Stimulated activated CD8-positive, alpha-beta memory T cell treated with anti-CD3 and anti-CD28 coated beads, Interleukin-12 subunit alpha, Interleukin-12 subunit beta, amount 100 ng/mL, for 4 hours (primary cell): ENCODE results near the gene EML6.

Experiments
- DNase-seq: peaks from one replicate; pipeline ENCODE4 v3.0.0-alpha.2; 2020; ENCODE audit warnings: low read depth

Gene EML6

GRCh38 chr2:54758951-54759350, 35.5 kb downstream of the EML6 start:
- no peak for DNase-seq

- no peak for DNase-seq
Measured at GRCh38 chr2:54760310-54760709, 36.8 kb downstream of the EML6 start.

DNA sequence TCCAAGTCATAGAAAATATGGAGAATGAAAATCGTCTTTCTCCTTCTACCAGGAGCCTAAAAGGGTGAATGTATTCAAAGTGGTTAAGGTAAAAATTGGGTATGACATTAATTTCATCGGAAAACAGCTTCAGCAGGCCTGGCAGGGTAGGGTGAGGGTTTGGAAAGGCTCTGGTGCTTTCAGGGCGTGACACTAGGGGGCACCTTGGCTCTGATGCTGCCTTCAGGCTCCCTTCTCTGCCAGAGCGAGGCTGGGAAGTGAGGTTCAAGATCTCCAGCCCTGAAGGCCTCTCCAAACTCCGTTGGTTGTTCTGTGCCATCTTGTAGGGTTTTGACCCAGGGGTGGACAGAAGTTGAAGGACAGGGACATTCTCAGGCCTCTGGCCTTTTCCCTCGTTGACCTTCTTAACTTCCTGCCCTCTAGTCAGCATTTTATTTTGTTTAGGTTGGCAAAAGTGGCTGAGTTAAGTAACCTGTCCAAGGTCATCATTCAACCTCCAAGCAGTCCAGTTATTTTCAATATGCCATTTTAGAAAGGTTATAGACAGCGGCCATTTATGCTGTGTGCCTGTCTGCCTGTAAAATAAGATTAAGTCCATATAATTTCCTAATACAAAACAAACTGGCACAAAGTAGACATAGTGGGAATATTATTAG, 40.3 kb downstream of the EML6 start:
- no peak for DNase-seq

- DNase-seq, result no peak
Measured at GRCh38 chr2:54767921-54768320, 44.5 kb downstream of the EML6 start.

- no peak for DNase-seq
Measured at GRCh38 chr2:54768772-54769428, 45.4 kb downstream of the EML6 start.

- DNase-seq, result no peak
Measured at GRCh38 chr2:54770211-54770610, 46.7 kb downstream of the EML6 start.

DNA sequence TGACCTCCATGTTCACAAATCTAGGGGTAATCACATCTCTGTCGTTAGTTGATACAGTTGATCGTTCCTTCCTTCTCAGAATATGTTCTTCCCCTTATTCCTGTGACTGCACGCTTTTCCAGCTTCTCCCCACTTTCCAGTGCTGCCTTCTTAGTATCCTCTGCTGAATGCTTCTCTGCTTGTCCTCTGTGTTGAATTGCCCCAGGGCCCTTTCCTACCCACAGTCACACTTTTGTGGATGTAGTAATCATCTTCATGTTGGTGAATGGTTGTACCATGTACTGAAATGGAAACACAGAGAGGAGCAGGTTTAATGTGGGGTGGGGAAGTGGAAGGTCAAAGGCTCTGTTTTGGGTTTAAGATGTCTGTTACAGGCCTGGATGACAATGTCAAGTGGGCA, 47.2 kb downstream of the EML6 start:
- DNase-seq, result no peak

DNA sequence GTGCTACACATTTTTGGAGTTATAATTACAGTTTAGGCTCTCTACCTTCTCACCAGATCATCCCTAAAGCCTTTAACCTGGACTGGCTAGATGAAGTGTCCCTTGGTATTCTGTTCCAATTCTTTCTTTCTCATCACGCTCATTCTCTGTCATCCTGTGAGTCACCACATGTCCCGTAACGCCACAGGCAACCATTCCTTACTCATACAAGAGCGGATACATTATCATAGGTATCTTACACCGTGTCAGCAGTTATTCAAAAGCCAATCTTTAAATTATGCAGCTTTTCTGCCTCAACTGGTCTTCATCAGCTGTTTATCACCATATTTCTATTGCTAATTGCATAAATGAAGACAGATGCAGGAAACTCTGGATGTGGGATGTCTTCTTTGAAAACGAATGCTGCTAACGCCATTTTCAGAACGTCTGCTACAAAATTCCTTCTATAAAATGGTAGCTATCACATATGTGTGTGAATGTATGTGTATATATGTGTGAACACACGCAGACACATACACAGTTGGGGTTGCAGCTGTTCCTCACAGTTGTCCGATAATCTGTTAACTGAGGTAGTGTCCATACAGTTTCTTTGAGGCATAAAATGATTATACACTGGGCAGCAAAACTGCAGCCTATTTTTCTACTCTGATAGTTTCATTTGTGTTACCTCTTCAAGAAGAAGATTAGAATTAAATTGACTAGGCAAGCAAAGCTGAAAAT, 47.9 kb downstream of the EML6 start:
- no peak for DNase-seq

DNA sequence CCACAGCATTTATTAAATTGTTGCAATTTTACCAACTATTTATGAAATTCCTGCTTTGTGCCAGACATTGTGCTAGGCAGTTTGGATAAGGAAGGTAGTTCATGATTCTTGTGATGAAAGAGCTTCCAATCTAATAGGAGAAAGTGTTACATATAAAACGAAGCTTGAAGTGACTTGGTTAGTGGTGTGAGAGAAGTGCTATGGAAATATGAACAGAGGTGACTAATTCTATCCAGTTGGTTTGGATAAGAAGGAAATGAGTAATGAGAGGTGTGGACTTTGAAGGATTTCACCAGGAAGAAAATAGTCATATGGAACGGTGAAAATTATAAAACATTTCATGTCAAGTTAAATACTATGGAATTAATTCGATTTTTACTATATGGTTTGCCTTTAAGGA, 48.6 kb downstream of the EML6 start:
- DNase-seq, result no peak

DNA sequence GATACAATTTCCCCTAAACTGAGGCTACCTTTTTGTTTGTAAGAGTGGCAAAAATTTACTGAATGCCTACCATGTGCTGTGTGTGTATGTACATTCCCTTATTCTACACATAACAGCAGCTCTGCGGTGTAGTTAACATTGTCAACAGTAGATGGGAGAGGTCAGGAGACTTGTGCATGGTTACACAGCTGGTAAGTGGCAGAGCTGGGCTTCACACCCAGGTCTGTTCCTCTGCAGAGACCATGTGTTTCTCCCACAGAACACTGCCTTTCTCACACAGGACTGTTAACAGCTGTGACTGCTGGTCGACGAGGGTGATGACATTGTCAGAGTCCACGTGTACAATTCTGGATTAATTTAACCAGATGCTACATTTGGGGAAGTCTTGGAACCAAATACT, 49.1 kb downstream of the EML6 start:
- no peak for DNase-seq

GRCh38 chr2:54773233-54773632, 49.8 kb downstream of the EML6 start:
- no peak for DNase-seq

DNA sequence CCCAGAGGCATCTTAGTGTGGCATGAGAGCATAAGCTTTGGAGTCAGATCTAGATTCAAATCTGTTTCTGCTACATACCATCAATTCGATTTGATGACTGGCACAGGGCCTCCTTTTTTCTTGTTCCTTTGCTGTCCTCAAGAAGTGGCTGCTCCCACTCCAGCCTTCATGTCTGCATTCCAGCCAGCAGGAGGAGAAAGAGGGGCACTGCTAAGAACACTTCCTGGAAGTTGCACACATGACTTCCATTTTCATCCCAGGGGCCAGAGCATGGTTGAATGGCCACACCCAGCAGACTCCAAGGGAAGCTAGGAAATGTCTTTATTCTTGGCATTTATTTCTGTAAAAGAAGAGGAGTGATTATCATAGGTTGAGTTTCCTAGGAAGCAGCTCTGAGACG, 50.4 kb downstream of the EML6 start:
- no peak for DNase-seq

GRCh38 chr2:54775710-54776109, 52.2 kb downstream of the EML6 start:
- DNase-seq, result no peak

GRCh38 chr2:54776494-54776893, 53.0 kb downstream of the EML6 start:
- DNase-seq, result no peak

DNA sequence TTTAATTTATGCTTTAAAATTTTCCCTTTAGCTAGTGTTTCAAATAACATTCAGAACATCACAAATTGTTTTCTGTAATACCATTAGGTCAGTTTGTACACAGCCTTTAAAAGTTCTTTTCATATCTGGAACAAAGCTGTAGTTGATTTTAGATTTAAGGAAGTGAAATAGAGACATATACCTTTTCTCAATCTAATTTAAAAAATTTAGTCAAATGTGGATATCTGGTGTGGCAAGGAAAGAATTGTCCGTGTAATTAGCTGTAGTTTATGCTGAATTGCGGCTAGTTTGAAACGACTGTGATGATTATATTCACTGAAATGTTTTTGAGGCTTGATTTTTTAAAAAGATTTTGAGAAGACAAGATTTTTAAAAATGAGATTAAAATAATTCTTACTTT, 59.9 kb downstream of the EML6 start:
- no peak for DNase-seq

GRCh38 chr2:54787270-54787669, 63.8 kb downstream of the EML6 start:
- no peak for DNase-seq

DNA sequence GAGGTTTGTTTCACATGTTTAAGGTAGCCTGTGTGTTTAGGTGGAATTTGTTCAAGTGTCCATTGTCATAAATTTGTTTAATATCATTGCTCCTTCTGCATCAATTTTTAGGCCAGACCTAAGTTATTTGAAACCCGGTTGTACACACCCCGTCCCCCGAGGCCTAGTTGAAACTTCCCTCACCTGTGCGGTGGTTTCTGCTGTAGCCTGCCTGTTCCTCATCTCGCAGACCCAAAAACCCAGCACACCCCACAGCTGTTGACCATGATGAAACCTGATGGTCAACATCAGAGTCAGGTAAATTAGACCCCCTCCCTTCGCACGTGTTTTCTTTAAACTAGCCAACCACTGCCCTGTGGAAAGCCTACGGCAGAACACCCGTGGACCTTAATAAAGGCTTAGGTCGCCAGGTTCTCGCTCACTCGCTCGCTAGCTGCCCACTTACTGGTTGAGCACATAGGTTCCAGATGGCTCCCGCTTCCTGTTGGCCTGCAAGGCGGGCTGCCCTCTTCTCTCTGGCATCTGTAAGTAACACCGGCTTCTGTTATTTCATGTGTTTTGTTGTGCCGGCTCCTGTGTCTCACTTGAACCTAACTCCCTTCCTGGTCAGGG, 64.4 kb downstream of the EML6 start:
- DNase-seq, result no peak

DNA sequence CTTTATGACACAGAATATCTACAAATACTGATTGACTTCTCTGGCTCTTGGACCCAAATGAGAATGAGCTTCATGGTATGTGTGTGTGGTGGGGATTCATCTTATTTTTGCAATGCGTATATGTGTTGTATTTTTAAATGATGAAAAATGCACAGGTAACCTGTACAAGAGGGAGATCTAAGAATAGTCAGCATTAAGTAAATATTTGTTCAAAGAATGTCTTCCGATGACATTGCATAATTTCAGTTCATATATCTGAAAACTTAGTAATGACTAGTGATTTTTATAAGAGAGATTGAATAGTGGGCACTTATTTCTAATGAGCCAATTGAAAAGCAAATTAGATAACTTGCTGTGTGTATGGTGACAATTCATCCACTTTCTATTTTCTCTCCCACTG, 66.4 kb downstream of the EML6 start:
- DNase-seq, result no peak

DNA sequence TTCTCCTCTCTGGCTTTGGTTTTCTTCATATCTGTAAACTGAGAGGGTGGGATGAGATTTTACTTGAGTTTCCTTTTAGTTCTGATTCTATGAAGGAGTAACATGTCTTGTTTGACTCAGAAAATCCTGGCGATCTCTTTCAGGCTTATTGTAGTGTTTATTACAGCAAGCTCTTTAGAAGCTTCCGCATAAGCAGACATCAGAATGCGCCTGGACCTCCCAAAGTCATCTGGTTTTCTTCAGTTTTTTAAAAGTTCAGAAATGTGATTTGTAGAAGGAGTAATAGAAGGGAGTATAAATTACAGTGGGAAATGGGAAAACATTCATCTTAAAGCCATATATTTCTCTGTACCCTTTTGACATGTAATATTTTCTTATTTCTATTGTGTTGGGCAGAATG, 68.4 kb downstream of the EML6 start:
- DNase-seq, result no peak

DNA sequence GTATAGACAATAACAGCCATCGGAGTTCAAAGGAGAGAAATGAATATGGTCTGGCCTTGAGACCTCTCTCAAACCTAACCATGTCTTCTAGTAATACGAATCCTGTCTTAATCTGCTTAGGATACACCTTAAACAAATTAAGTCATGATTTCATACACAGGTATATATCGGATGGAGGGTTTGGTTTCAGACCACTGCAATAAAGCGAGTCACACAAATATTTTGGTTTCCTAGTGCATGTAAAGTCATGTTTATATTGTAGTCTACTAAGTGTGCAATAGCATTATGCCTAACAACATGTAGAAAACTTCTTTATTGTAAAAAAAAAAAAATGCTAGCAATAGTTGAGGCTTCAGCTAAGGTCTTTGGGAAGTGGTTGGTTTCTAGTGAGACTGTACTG, 73.8 kb downstream of the EML6 start:
- DNase-seq, result no peak

GRCh38 chr2:54801352-54801751, 77.9 kb downstream of the EML6 start:
- no peak for DNase-seq

DNA sequence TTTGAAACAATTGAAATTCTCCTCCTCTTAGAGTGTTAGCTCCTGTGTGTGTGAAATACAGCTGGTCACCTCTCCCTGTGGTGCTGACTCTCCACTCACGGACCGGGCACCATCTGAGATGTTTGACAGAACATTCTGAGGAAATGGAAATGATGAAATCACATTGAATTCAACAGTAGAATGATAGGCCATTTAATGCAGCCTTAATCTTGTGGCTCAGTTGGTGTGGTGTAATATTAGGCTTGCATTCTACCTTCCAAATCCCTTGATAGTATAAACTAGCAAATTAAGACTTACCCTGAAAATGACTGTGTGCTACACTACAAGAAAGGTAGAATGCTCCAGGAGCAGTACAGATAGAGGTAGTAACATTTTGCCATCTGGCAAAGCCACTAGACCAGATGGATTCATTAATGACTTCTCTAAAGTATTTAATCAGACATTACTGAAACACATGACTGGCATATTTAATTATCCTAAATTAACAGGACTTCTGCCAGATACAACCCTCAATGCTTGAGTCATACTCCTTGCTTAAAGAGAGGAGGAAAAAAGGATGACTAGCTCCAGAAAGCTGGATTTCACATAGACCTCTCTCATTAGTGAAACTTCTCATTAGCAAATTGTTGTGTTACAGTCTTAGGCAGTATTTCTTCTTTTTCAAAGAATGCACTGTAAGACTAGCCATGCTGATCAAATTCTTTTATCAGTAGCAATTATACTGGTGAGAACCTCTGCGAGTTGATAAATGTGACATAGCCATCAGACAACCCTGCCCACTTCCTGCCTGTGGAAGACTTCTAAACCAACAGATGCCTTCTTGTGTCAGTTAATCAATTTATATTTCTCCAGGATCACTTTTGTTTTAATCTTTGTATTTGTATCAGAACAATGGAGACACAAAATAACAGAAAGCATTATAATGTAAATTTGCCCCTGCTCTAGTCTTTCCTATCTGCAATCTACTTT, 80.6 kb downstream of the EML6 start:
- DNase-seq, result no peak
